Measurements from ENCODE around the gene OR6S1. TPM values are rescaled to one million over a fixed set of nuclear protein-coding genes. Genes with fewer than 3 reads are reported as not detected.

OR6S1 gene
- total and polyA plus RNA-seq, 2 donors (not counting 3 experiments of a cell fraction or from before 2014, with no cell fraction given) = not detected

GRCh38 chr14:20680363-20680762, 38.9 kb upstream of the OR6S1 start:
- H4K20me1 ChIP-seq (replicated peaks; ENCODE audit: control insufficient read depth, extremely low read depth, insufficient read depth, low read length) = no peaks in the 10 kb centered on the region
- no TSS peak for BruUV-seq (replicated peaks)
- POLR2A ChIA-PET = no interaction called here
- H3K4me2 ChIP-seq (ENCODE audit: insufficient read depth, low read length) = no peak overlapping the region
- peaks cover 11 to 15% of the 10 kb centered on the region in 2 experiments for H3K27me3 ChIP-seq (ENCODE audit: control insufficient read depth in 2 of 2, insufficient read depth in 2 of 2, low read length in 2 of 2)
- dilution Hi-C loops (cut with MboI; ENCODE audit: extremely low pct_ligation_motif_present, low sequenced_read_pairs) = no loop called here
- intact Hi-C loops (cut with micrococcal nuclease) = loop anchor here (2.0 kb wide), 1 partner anchor 268 kb away; the partner anchor contains the start of gene TEP1
- no peak for DNase-seq (ENCODE audit: low read depth, low spot score)
- H3K79me2 ChIP-seq (ENCODE audit: control insufficient read depth, insufficient read depth, low read length) = no peaks in the 10 kb centered on the region
- no peak for TF ChIP-seq POLR2A (IDR thresholded peaks at IDR 0.05; ENCODE audit: low read depth, low read length)
- TF ChIP-seq MAX (IDR thresholded peaks at IDR 0.05; ENCODE audit: insufficient read depth, insufficient read length) = no peak
- no peak overlapping the region for H3K27ac ChIP-seq (ENCODE audit: insufficient read depth, low read depth, low read length)
- H3K36me3 ChIP-seq (ENCODE audit: control insufficient read depth in 2 of 2, extremely low read depth in 1 of 2, insufficient read depth in 2 of 2, low read length in 2 of 2) = no peaks in the 10 kb centered on the region
- H2AFZ ChIP-seq (ENCODE audit: low read depth, low read length) = no peak overlapping the region
- H3K4me1 ChIP-seq (ENCODE audit: control insufficient read depth, extremely low read depth, insufficient read depth, low read length) = peaks cover 22% of the 10 kb centered on the region
- no peaks in the 10 kb centered on the region for H3K9me3 ChIP-seq (replicated peaks; ENCODE audit: control insufficient read depth, insufficient read depth, low read length)
- FAIRE-seq = no peak
- H3K9ac ChIP-seq (replicated peaks; ENCODE audit: extremely low read depth, insufficient read depth, low read length) = no peak overlapping the region
- no peak overlapping the region for H3K4me3 ChIP-seq (replicated peaks in 1 of 3; ENCODE audit: insufficient read depth in 1 of 3, low read depth in 1 of 3, low read length in 3 of 3)
- H3K9me1 ChIP-seq (replicated peaks; ENCODE audit: control insufficient read depth, extremely low read depth, insufficient read depth, low read length) = no peaks in the 10 kb centered on the region
- CTCF ChIA-PET = interaction anchor here (1.1 to 6.4 kb wide), 9 partner anchors 10 to 424 kb away, joined by 3 to 49 read pairs (median 8); partner anchors contain the start of gene PARP2

- Histone ChIP-seq H3K9me3 (replicated peaks; ENCODE audit: control insufficient read depth, insufficient read depth, low read length) (no peaks in the 10 kb centered on the region), H3K4me3 (replicated peaks in 1 of 3; ENCODE audit: insufficient read depth in 1 of 3, low read depth in 1 of 3, low read length in 3 of 3) (no peak overlapping the region), H3K36me3 (ENCODE audit: control insufficient read depth in 2 of 2, extremely low read depth in 1 of 2, insufficient read depth in 2 of 2, low read length in 2 of 2) (no peaks in the 10 kb centered on the region), H3K27ac (ENCODE audit: insufficient read depth, low read depth, low read length) (no peak overlapping the region), H3K4me1 (ENCODE audit: control insufficient read depth, extremely low read depth, insufficient read depth, low read length) (peaks cover 17% of the 10 kb centered on the region), H3K4me2 (ENCODE audit: insufficient read depth, low read length) (no peak overlapping the region), H2AFZ (ENCODE audit: low read depth, low read length) (no peak overlapping the region), H3K9me1 (replicated peaks; ENCODE audit: control insufficient read depth, extremely low read depth, insufficient read depth, low read length) (no peaks in the 10 kb centered on the region), H3K79me2 (ENCODE audit: control insufficient read depth, insufficient read depth, low read length) (no peaks in the 10 kb centered on the region), H3K9ac (replicated peaks; ENCODE audit: extremely low read depth, insufficient read depth, low read length) (no peak overlapping the region), H4K20me1 (replicated peaks; ENCODE audit: control insufficient read depth, extremely low read depth, insufficient read depth, low read length) (no peaks in the 10 kb centered on the region), H3K27me3 (ENCODE audit: control insufficient read depth in 2 of 2, insufficient read depth in 2 of 2, low read length in 2 of 2) (peaks cover 11 to 15% of the 10 kb centered on the region in 2 experiments)
- FAIRE-seq (peak; percentile 75), DNase-seq (ENCODE audit: low read depth, low spot score) (peak; percentile 38)
- ChIA-PET POLR2A (no interaction called here), CTCF (interaction anchor here (1.2 to 6.4 kb wide), 6 partner anchors 11 to 424 kb away, joined by 3 to 49 read pairs (median 6); partner anchors contain the start of gene PARP2)
- TF ChIP-seq CTCF (IDR thresholded peaks at IDR 0.05; ENCODE audit: extremely low read depth in 1 of 2, insufficient read depth in 1 of 2, low read depth in 1 of 2, low read length in 2 of 2) = no peak
- no peak for TF ChIP-seq MYC (IDR thresholded peaks at IDR 0.05; ENCODE audit: low read depth, low read length)
- no peak for TF ChIP-seq POLR2A (IDR thresholded peaks at IDR 0.05; ENCODE audit: low read depth, low read length)
- BruUV-seq (replicated peaks) = no TSS peak
- dilution Hi-C loops (cut with MboI; ENCODE audit: extremely low pct_ligation_motif_present, low sequenced_read_pairs) = no loop called here
- intact Hi-C loops (cut with micrococcal nuclease) = loop anchor here (2.0 kb wide), 1 partner anchor 267 kb away; the partner anchor contains the start of gene TEP1
Observed at GRCh38 chr14:20679907-20680306, 38.4 kb upstream of the OR6S1 start.
